BJ (cell line): ENCODE measurements around the gene AMZ2. TPM values are rescaled to one million over a fixed set of nuclear protein-coding genes. Genes with fewer than 3 reads are reported as not detected.

Experiments used
- CTCF ChIA-PET: fragments of 350-600 bp; formaldehyde crosslinking; extraction: SDS; loops from one replicate; lab custom pipeline; 2021; ENCODE audit warnings: antibody characterized with exemption, inconsistent platforms; lab: Yijun Ruan, JAX
- POLR2A ChIA-PET: fragments of 300-600 bp; sonication (Branson Sonifier 250); formaldehyde crosslinking; extraction: SDS; loops from one replicate; lab custom pipeline; 2021; ENCODE audit warnings: antibody characterized with exemption; lab: Charles Lee
- DNase-seq: peaks from one replicate; pipeline ENCODE4 v3.0.0-alpha.2; 2011; ENCODE audit warnings: low read depth
- H3K27me3 ChIP-seq: 2 replicates; pipeline ENCODE4 v1.6.0; 2011; ENCODE audit warnings: low read length; ENCODE audit not compliant: control insufficient read depth, insufficient read depth
- H3K36me3 ChIP-seq: 2 replicates; pipeline ENCODE4 v1.5.1; 2011; ENCODE audit warnings: low read length; ENCODE audit not compliant: control insufficient read depth, insufficient read depth
- H3K4me3 ChIP-seq: 2 replicates; pipeline ENCODE4 v1.5.1; 2011; ENCODE audit warnings: low read depth, mild to moderate bottlenecking, control low read depth, low read length
- polyA plus RNA-seq: library from polyadenylated mRNA; depleted of rRNA; stranded (reverse); fragments of >200 nt; gene quantifications from 2 replicates; pipeline ENCODE4 v1.2.3, GENCODE V29; 2011; rRNA removed
- TF ChIP-seq, protein P1 (sequence below): IDR thresholded peaks from 2 replicates; pipeline ENCODE4 v1.5.1; 2011; ENCODE audit warnings: low read depth, mild to moderate bottlenecking, control low read depth, inconsistent platforms, low read length, moderate library complexity; ENCODE audit not compliant: insufficient read depth

The AMZ2 gene
- polyA plus RNA-seq, 1 experiment = 52.0 TPM

DNA sequence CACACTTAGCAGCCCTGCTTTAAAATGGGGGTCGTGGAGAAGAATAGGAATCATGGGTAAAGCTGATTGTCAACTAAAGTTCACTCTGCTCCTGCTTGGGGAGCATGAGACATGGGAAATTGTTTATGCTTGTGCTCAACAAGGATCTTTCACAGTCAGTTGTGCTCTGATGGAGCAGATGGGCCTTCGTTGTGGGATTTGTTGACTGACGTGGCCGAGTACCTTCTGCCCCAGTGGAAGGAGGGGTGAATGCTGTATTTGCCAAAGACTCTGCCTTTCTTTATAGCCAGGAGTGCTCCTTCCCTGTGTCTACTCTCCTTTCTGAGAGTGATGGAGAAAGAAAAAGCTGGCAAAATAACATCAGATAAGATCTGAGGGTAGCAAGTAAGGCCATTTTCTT is 54.8 kb downstream of the AMZ2 start:
- no peak for DNase-seq
- TF ChIP-seq, protein P1, sequence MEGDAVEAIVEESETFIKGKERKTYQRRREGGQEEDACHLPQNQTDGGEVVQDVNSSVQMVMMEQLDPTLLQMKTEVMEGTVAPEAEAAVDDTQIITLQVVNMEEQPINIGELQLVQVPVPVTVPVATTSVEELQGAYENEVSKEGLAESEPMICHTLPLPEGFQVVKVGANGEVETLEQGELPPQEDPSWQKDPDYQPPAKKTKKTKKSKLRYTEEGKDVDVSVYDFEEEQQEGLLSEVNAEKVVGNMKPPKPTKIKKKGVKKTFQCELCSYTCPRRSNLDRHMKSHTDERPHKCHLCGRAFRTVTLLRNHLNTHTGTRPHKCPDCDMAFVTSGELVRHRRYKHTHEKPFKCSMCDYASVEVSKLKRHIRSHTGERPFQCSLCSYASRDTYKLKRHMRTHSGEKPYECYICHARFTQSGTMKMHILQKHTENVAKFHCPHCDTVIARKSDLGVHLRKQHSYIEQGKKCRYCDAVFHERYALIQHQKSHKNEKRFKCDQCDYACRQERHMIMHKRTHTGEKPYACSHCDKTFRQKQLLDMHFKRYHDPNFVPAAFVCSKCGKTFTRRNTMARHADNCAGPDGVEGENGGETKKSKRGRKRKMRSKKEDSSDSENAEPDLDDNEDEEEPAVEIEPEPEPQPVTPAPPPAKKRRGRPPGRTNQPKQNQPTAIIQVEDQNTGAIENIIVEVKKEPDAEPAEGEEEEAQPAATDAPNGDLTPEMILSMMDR = no peak
- POLR2A ChIA-PET = no interaction called here
- no peak overlapping the region for H3K4me3 ChIP-seq
- no peaks in the 10 kb centered on the region for H3K36me3 ChIP-seq
- CTCF ChIA-PET = interaction anchor here (0.7 to 1.9 kb wide), 5 partner anchors 13 to 133 kb away, joined by 3 to 6 read pairs (median 4); no protein-coding TSS in a partner anchor
- H3K27me3 ChIP-seq = no peaks in the 10 kb centered on the region; the same call in 1 of the 2 replicates

GRCh38 chr17:68304706-68305105 is 56.9 kb downstream of the AMZ2 start:
- Histone ChIP-seq H3K36me3 (no peaks in the 10 kb centered on the region), H3K27me3 (no peaks in the 10 kb centered on the region; the same call in 1 of the 2 replicates), H3K4me3 (no peak overlapping the region)
- CTCF ChIA-PET = no interaction called here
- TF ChIP-seq, protein P1 = no peak
- POLR2A ChIA-PET = no interaction called here
- DNase-seq = no peak

GRCh38 chr17:68305142-68305541 is 57.3 kb downstream of the AMZ2 start:
- no peaks in the 10 kb centered on the region for H3K36me3 ChIP-seq
- no peaks in the 10 kb centered on the region; the same call in 1 of the 2 replicates for H3K27me3 ChIP-seq
- TF ChIP-seq, protein P1 = no peak
- no peak overlapping the region for H3K4me3 ChIP-seq
- no peak for DNase-seq
- ChIA-PET POLR2A (no interaction called here), CTCF (no interaction called here)

Other genes starting within 250 kb of the AMZ2 start
- gene KPNA2, start 212.3 kb upstream of the AMZ2 start, polyA plus RNA-seq = 165 and 212 TPM in 2 replicates
- gene SLC16A6, start 43.1 kb downstream of the AMZ2 start, polyA plus RNA-seq = 0.20 and 0.22 TPM in 2 replicates
- 3.6 and 3.9 TPM in 2 replicates for gene ARSG, start 43.5 kb downstream of the AMZ2 start, polyA plus RNA-seq
- 79.1 and 91.6 TPM in 2 replicates for gene WIPI1, start 209.5 kb downstream of the AMZ2 start, polyA plus RNA-seq